Testis (tissue), 2 donors: ENCODE results near the gene MKNK1.

Experiments
- CTCF ChIP-seq, 3 experiments: fragments of 450-650 bp in 2 of 3; fragments of 200-600 bp in 1 of 3; sonication (generic) in 1 of 3; IDR thresholded peaks; one replicate each; pipeline ENCODE4 v1.5.1; 2016 to 2019; ENCODE audit warnings: antibody characterized with exemption in 3 of 3, mild to moderate bottlenecking in 2 of 3, moderate library complexity in 1 of 3
- POLR2A ChIP-seq: fragments of 450-650 bp; IDR thresholded peaks from one replicate; pipeline ENCODE4 v1.6.1; 2017; ENCODE audit warnings: antibody characterized with exemption, mild to moderate bottlenecking, moderate library complexity

GRCh38 chr1:46580140-46580903 is 23.7 kb downstream of the MKNK1 start:
- no peak for TF ChIP-seq CTCF (IDR thresholded peaks at IDR 0.05)
- TF ChIP-seq POLR2A = no peak
